Fibroblast of peridontal ligament (primary cell): Measurements from ENCODE around the gene C18orf32.
"Not testable (repeated sequence)": the region's sequence is repeated elsewhere in the genome, so short reads cannot be mapped to it uniquely, and the experiment has no call there.

Source experiments
- DNase-seq: peaks from one replicate; pipeline ENCODE4 v3.0.0-alpha.2; 2010; ENCODE audit errors: extremely low read depth

The C18orf32 gene

DNA sequence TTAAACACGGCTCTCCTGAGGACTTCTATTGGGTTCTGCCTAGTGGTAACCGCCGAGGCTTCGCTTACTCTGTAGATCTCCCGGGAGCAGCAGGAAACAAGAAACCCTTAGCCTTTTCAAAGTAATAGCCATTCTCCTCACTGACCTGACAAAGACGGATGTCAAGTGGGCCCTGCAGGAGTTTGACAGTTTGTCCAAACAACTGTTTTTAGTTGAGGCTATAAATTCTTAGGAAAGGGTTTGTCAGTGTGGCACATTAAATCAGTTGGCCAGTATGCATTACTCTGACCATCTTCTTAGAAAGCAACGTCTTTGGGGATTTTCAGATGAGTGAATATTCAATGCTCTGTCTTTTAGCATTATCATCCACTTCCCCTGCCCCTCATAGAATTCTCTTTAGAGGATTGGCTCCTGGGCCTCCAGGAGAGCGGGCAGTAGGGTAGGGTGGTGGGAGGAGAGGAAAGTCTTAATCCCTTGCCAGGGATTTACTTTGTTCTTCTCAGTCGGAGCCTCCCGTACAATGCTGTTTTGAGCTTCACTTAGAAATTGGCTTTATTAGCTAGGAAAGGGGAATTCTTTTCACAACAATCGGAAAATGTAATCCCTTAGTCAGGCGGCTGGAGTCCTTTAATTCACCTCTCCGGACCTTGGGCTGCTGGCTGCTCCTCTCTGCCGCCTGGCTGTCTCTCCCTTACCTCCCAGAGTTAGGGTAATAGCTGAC lies 13.3 kb upstream of the C18orf32 start:
- no peak for DNase-seq

DNA sequence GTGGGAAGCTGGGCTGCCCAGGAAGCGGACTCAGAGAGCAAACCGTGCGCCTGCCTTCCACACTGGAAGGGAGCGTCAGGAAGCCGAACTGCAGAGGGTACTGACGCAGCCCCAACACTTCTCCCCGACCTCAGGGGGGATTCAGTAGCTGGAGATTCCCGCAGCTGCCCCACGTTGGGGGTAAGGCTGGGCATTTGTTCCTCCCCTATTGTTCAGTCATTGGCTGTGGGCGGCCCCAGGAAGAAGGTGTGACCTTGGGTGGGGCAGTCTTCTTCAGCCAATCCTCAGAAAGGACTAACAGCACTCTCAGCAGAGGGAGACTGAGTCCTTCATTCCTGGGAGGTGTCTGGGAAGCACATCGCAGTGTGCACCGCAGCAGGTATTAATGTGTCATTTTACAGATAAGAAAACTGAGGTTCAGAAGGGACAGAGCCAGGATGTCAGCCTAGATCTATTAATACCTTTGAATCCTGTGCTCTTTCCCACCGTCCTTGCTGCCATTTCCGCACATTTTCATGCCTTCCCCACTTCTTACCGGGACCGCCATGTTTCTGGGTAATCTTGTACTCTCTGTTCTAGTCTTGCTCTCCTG lies 12.1 kb upstream of the C18orf32 start:
- DNase-seq: no peak

DNA sequence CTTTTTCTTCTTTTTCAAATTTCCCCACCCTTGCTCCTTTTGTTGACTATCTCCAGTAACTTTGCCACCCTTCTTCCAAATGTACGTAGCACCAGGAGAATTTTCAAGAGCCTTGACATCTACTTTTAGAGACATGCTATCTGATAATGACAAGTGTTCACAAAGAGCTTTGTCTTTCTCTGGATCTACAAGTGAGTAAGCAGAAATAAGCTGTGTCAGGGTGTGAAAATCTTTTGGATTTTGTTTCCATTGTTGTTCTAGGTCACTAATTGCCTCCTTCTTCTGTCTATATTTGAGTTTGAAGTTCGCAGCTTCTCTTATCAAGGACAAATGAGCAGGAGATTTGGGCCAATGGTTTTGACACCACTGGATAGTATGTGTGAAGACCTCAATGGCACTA lies 8.4 kb upstream of the C18orf32 start:
- DNase-seq: no peak

DNA sequence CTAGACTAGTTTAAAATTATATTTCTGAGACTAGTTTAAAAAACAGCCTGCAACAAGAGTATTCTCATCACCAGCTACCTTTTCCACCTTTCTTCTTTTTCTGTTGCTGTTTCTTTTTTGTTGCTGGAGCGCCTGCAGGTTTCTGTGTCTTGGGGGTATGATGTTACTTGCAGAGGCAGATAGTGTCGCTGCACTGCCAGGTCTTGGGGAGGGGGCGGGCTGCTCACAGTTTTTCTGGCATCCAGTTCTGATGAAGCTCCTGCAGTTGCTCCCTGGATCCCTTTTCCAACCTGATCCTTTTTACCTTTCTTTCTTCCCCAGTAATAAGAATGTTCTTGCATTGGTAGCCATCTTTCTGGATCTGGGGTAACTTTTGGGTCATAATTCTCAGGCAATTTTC lies 8.0 kb upstream of the C18orf32 start:
- no peak for DNase-seq

DNA sequence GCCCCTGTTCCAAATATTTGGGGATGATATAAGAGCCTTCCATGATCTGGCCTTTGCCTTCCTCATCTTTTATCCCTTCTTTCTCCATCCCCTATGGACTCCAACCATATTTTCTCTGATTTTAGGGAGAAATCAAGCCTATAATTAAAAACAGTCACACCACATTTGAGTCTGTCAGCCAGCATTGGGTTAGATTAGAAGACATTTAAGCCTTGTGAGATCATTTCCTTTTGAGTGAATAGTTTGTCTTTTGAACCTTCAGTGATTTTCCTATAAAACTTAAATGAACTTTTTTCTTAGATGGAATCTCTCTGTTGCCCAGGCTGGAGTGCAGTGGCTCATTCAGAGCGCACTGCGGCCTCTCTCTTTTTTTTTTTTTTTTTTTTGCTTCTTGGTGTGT lies 7.6 kb upstream of the C18orf32 start:
- no peak for DNase-seq

DNA sequence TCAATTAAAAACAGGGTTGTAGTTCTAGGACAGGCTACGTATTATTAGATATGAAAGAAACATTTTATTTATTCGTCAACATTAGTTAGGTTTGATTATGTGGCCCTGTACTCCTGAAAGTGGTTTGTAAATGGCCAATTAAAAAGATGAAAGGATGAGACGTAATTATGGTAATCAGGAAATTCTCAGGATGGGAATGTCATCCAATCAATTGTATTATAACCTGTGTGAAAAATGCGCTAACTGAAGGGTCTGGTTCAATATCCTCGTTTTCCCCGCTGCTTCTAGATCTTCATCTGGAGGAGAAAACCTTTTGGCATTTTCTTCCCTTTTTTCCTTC lies 5.6 kb upstream of the C18orf32 start:
- no peak for DNase-seq

DNA sequence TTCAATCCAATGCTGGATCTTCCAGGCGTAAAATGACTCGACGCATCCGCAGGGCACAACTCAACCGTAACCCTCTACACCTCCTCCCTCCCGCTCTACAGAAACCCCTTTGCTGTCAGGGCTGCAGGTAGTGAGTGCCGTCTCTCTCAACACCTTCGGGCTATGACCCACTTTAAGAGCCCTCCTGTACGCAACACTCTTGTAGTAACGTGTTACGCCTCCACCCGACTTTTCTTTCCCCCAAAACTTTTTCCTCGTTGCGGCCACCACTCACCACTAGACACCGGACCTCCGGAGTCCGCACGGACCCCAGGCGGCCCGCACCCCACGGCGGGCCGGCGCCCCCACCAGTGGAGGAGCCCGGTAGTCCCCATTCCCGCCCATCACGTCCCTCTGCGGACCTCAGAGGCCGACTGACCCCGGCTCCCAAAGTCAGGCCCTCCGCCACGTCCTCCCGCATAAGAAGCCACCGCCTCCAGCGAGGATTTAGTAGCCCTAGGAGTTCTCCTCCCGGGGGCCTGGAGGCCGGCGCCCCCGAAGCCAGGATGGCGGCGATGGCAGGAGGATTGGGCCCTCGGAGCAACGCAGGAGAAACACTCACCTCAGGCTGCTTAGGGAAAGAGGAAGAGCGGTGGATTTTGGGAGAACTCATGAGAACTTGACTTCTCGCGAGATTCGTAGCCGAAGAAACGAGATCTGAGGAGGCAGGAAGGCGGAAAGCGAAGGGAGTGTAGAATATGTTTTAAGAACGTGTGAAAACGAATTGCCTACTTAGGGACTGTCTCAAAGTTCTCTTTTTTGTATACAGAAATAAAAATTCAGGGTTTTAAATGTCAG lies 5.0 kb upstream of the C18orf32 start, which contains the start of gene RPL17:
TSS of gene RPL17 (minus strand) at position 609 of the 837 bp plus-strand sequence.
- peak; percentile 100 for DNase-seq

DNA sequence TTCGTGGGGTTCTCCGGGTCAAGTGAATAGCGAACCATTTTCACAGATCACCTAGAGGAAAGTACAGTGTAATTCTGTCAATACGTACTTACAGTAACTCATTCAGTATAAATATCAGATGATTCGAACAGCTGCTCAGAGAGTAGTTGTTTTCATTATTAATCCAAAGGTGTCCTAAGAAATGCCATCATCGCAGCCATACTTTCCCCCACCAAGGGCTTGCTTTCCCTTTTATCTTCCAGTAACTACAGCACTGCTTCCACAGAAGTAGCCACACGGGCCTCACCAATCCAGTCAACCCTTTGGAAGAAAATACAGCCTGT lies 4.5 kb upstream of the C18orf32 start:
- DNase-seq: no peak

DNA sequence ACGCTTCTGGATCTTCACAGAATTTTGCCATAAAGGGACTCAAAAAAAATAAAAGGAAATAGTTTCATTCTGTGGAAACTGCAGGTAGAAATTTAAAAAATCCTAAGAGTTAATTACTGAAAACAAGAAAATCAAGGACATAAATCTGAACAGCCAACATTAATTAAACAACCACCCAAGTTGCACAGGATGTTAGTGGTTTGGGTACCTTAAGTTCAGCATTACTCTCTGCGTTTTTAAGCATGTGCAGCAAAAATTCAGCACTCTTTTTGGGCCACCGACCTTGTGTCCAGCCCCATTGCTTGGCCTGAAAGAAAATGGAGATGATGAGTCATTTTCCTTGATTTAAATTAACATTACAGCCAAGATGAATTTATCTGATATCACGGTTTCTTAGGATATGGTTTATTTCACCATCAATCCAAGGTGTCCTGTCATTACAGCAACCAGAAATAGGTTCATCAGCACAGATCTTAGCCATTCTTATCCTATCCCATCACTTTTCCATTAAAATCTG lies 3.3 kb upstream of the C18orf32 start:
- DNase-seq: no peak

DNA sequence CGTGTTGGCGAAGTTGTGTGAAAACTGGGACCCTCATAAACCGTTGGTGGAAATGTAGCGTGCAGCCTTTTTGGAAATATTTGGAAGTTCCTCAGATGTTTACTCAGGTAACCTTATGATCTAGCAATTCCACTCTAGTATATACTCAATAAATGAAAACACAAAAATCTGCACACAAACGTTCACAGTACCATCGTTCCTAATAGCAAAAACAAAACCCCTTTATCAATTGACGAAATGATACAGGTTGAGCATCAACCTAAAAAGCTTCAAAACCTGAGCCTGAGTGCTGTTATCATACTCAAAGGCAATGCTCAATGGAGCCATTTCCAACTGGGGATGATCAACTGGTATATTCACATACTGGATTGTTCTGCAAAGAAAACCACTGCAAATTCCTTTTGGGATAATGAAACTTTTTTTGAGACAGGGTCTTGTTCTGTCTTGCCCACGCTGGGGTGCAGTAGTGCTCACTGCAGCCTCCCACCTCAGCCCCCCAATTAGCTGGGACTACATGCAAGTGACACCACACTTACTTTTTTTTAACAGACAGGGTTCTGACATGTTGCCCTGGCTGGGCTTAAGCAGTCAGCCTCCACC lies 777 bp upstream of the C18orf32 start:
- no peak for DNase-seq

DNA sequence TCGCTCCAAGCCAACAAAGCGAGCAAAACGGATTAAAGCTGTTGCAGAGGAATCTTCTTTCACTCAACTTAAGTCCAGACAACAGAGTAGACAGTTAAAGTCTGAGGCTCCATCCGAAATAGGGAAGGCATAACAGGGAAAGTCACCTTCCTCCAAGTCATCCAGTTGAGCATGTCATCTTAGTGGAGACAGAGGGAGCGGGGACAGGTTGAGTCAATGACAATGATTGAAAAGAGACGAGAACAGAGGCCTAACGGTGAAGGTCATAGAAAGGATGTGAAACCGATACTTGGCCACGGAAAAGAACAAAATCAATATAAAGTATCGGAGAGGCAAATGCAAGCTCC lies 455 bp downstream of the C18orf32 start:
- DNase-seq: peak; percentile 46

DNA sequence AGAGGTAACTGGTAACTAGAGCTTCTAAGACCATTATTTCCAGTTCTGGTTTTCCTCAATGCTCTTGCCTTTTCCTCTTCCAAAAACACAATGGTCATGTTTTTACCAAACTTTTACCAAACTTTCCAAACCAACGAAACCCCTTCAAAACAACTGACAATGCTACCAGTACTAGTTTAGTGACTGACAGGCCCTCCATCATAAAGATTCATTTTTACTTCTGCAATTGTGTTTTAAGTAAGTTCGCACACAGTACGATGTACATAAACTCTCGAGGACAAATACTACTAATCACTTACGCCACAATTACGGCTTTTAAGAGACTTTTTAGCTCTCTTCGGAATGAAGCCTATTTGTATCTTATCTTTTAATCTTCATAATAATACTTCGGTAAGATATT lies 900 bp downstream of the C18orf32 start:
- DNase-seq: peak; percentile 37

DNA sequence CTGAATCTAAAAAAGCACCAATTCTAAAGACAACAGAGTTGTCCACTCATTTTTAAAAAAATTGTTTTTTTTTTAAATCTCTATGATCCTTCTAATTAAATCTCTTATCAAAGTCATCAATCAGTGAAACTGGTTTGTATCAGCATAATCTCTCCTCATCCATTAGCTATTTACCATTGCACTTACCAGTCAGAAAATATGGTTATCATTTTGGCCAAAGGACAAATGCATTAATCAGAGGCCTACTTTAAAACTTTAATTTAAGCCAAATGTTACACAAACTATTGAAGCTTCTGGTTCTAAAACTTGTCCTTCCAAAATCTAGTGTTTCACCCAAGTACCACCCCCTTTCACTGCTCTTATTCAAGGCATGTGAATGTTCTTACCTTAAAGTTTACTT lies 3.8 kb downstream of the C18orf32 start:
- no peak for DNase-seq

DNA sequence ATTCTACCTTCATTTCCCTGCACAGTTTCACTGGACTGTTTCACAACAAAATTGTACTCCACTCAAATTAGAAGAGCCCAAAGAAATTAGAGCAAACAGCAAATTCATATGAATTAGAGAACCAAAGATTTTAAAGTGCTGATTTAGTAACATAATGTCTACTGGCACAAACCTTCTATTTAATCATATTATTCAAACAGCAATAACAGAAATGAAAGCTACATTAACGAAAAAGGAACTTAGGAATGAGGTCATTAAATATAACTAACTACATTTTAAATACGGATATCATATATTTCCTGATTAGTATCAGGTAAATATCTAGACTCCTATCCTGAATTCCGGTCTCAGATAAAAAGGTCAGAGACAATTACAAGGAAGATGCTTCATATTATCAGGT lies 5.1 kb downstream of the C18orf32 start:
- no peak for DNase-seq

DNA sequence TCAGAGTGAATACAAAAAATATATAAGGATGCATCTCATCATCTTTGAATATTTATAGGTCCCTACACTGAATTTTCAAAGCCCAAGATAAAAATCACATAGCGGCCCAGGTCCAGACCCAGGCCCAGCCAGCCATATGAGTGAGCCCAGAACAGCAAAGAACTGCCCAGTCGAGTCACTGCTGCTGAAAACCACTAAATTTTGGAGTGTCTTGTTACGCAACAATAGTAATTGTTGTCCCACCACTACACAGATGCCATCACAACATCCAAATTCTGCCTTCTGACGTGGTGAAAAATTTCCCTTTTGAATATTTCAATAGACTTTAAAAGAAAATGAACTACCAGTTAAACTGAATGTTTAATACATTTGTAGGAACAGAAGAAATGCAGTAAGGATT lies 5.7 kb downstream of the C18orf32 start:
- DNase-seq: no peak

DNA sequence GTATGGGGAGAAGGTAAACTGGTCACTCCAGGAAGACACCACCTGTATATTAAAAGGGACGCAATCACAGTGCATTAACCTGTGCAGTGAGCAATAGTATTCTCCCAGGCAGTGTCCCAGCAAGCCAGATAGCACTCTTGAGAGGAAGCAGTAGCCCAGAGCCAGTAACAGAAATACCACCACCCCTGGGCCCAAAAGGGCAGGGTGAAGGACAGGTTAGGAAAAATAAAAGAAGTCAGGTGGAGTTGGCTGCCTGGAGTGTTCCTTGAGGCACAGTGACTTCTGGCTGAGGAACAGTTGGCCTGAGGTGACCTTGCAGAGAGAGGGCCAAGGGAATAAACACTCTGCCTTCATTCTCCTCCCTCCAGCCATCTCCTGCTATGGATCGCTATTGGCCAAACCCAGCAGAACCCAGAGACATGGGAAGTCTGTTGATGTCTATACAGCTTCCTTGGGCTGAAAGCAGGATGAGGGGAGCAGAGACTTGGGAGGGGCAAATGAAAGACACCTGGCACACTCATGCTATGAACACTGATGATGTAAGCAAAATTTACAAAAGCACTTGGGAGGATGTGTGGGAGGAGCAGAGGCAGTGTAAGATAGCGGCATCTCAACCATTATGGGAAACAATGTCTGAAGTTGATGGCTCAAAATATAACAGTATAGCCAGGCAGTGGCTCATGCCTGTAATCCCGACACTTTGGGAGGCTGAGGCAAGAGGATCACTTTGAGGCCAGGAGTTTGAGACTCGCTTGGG lies 7.5 kb downstream of the C18orf32 start:
- DNase-seq: no peak

DNA sequence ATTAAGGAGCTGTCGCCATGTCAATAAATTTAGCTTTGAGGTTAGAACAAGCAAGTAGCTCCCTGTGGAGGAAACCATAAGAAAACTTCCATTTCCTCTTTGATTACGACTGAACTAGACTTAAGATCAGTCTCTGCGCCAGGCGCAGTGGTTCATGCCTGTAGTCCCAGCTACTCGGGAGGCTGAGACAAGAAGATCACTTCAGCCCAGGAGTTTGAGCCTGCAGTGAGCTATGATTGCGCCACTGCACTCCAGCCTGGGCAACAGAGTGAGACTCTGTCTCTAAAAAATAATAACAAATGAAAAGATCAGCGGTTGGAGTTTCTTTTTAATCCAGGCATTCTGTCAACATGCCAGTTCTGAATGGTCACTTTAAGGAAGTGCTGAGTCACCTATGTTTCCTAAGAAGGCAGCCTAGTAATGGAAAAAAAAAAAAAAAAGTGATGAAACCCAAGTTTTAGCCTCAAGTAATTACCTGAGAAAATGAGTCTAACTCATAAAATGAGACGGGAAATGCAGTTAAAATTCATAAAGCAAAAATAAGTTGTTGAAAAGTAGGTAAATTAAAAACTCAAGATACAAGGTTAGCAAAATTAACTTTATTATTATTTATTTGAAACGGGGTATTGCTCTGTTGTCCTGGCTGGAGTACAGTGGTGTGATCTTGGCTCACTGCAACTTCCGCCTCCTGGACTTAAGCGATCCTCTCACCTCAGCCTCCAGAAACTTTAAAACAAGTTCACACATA lies 10.2 kb downstream of the C18orf32 start:
- DNase-seq: peak; percentile 80

DNA sequence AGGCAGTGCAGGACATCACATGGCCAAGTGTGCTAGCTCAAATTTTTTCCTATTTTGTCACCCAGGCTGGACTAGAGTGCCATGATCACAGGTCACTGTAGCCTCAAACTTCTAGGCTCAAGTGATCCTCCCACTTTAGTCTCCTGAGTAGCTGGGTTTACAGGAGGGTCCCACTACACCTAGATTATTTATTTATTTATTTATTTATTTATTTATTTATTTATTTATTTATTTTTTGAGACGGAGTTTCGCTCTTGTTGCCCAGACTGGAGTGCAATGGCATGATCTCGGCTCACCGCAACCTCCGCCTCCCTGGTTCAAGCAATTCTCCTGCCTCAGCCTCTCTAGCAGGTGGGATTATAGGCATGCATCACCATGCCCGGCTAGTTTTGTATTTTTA lies 12.1 kb downstream of the C18orf32 start:
- not testable (repeated sequence) for DNase-seq

DNA sequence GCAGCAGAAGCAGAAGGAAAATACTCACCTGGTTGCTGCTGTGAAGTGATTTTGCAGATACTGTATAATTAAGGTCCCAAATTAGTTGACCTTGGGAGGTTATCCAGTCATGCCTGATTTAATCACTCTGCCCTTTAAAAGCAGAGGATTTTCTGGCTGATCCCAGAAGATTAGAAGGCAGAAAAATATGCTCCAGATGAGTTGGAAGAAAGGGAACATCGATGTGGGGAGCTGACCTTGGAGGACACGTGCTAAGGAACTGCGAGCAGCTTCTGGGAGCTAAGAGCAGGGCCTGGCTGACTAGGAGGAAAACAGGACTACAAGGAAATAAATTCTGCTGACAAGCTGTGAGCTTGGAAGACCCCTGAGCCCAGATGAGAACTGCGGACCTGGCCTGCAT lies 13.3 kb downstream of the C18orf32 start:
- no peak for DNase-seq

DNA sequence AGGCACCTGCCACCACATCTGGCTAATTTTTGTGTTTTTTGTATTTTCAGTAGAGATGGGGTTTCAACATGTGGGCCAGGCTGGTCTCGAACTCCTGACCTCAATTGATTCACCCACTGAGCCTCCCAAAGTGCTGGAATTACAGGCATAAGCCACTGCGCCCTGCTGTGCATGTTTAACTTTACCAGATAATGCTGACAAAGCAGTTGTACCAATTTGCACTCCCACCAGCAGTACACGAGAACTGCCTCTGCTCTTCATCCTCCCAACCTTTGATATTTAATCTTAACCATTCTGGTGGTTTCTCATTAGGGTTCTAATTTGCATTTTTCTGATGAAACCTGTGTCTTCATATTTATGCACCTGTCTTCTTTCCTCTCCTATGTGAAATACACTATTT lies 14.6 kb downstream of the C18orf32 start:
- DNase-seq: no peak

DNA sequence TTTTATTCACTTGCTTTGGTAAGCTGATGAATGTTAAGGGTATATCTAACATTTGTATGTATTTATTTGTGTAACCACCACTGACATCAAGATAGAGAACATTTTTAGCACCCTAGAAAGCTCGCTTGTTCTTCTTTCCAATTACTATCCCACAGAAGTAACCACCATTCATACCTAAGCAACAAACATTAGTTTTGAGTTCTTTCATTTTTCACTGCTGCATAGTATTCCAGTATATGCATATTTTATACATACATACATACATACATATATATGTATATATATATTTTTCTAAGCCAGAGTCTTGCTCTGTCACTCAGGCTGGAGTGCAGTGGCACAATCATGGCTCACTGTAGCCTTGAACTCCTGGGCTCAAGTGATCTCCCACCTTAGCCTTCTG lies 15.5 kb downstream of the C18orf32 start:
- no peak for DNase-seq
